Measurements from ENCODE around the gene MTG1.
A peak's percentile ranks its signal among the peaks of the same experiment; 100 is the strongest.
"Not testable (repeated sequence)": the region's sequence is repeated elsewhere in the genome, so short reads cannot be mapped to it uniquely, and the experiment has no call there.

The MTG1 gene

GRCh38 chr10:133359554-133359971 lies 34.4 kb upstream of the MTG1 start:
- DNase-seq: peak; percentile 61

- DNase-seq: no peak
Observed at GRCh38 chr10:133359972-133360610, 33.9 kb upstream of the MTG1 start.

- DNase-seq: no peak
Observed at GRCh38 chr10:133361227-133361626, 32.7 kb upstream of the MTG1 start.

GRCh38 chr10:133361773-133362441 lies 32.0 kb upstream of the MTG1 start:
- no peak for DNase-seq

GRCh38 chr10:133362846-133363245 lies 31.1 kb upstream of the MTG1 start:
- no peak for DNase-seq

- no peak for DNase-seq
Observed at GRCh38 chr10:133364645-133365431, 29.1 kb upstream of the MTG1 start.

- no peak for DNase-seq
Observed at GRCh38 chr10:133365461-133366129, 28.4 kb upstream of the MTG1 start.

- DNase-seq: no peak
Observed at GRCh38 chr10:133366130-133366478, 27.9 kb upstream of the MTG1 start.

- DNase-seq: no peak
Observed at GRCh38 chr10:133366751-133367150, 27.2 kb upstream of the MTG1 start.

- DNase-seq: not testable (repeated sequence)
Observed at GRCh38 chr10:133367461-133367860, 26.5 kb upstream of the MTG1 start.

GRCh38 chr10:133368153-133368552 lies 25.8 kb upstream of the MTG1 start:
- DNase-seq: no peak

- no peak for DNase-seq
Observed at GRCh38 chr10:133370030-133370786, 23.7 kb upstream of the MTG1 start.

- DNase-seq: no peak
Observed at GRCh38 chr10:133372507-133372906, 21.4 kb upstream of the MTG1 start.

- peak; percentile 94 for DNase-seq
Observed at GRCh38 chr10:133373174-133374090, 20.5 kb upstream of the MTG1 start, which contains the start of gene ECHS1. ECHS1 (minus strand) TSS chr10:133373354; CDS start chr10:133373333, 21 bp downstream.

- no peak for DNase-seq
Observed at GRCh38 chr10:133375357-133376115, 18.4 kb upstream of the MTG1 start.

- DNase-seq: not testable (repeated sequence)
Observed at GRCh38 chr10:133376183-133376582, 17.8 kb upstream of the MTG1 start.

- DNase-seq: no peak
Observed at GRCh38 chr10:133377025-133377817, 16.7 kb upstream of the MTG1 start.

- DNase-seq: no peak
Observed at GRCh38 chr10:133377818-133378250, 16.1 kb upstream of the MTG1 start.

- peak; percentile 75 for DNase-seq
Observed at GRCh38 chr10:133378251-133379096, 15.5 kb upstream of the MTG1 start.

Measured in CD4-positive, alpha-beta T cell treated with Interleukin-17A for 4 hours (primary cell).